IMR-90 (cell line): ENCODE results near the gene NTSR1. TPM values are rescaled to one million over a fixed set of nuclear protein-coding genes. Genes with fewer than 3 reads are reported as not detected.

Experiments used
- ATAC-seq: fragments of 200-7000 bp; cut with Tn5 transposase; 2 replicates; pipeline ENCODE4 v1.9.1; 2020; ENCODE audit warnings: low read depth, mild to moderate bottlenecking, moderate library complexity
- BruUV-seq: library from RNA; stranded (reverse); fragments of 400-500 nt; replicated peaks from 2 replicates; lab custom pipeline; 2021; lab: Mats Ljungman, UMichigan
- CTCF ChIA-PET: fragments of 300-600 bp; formaldehyde crosslinking; extraction: SDS; loops from one replicate; lab custom pipeline; 2021; ENCODE audit warnings: antibody characterized with exemption; lab: Yijun Ruan, JAX
- POLR2A ChIA-PET: fragments of 300-600 bp; sonication (Branson Sonifier 250); formaldehyde crosslinking; loops from one replicate; lab custom pipeline; 2022; ENCODE audit warnings: antibody characterized with exemption; ENCODE audit not compliant: unreplicated experiment; lab: Charles Lee
- DNase-seq: peaks from one replicate; pipeline ENCODE4 v3.0.0; 2013
- H2AFZ ChIP-seq: replicated peaks from 2 replicates; pipeline ENCODE3; 2013; ENCODE audit warnings: low read length, mild to moderate bottlenecking; ENCODE audit not compliant: poor library complexity
- H2AK5ac ChIP-seq: 2 replicates; pipeline ENCODE4 v1.6.1; 2013; ENCODE audit warnings: low read depth, low read length, inconsistent platforms
- H2AK9ac ChIP-seq: replicated peaks from 2 replicates; pipeline ENCODE3; 2013; ENCODE audit warnings: mild to moderate bottlenecking, low read depth, low read length, moderate library complexity; ENCODE audit not compliant: poor library complexity
- H2BK120ac ChIP-seq: 2 replicates; pipeline ENCODE4 v1.6.1; 2013; ENCODE audit warnings: low read depth, low read length, inconsistent platforms
- H2BK15ac ChIP-seq: 3 replicates; pipeline ENCODE4 v1.6.1; 2013; ENCODE audit warnings: low read depth, low read length, inconsistent platforms
- H2BK20ac ChIP-seq: 2 replicates; pipeline ENCODE4 v1.6.1; 2013; ENCODE audit warnings: low read depth, mild to moderate bottlenecking, inconsistent platforms, low read length, moderate library complexity
- H2BK5ac ChIP-seq: 2 replicates; pipeline ENCODE4 v1.6.1; 2013; ENCODE audit warnings: mild to moderate bottlenecking, low read depth, low read length, inconsistent platforms; ENCODE audit not compliant: poor library complexity, severe bottlenecking
- H3K14ac ChIP-seq: replicated peaks from 2 replicates; pipeline ENCODE4 v1.6.1; 2013; ENCODE audit warnings: low read depth, low read length, inconsistent platforms
- H3K18ac ChIP-seq: 2 replicates; pipeline ENCODE4 v1.6.1; 2013; ENCODE audit warnings: low read depth, low read length, control low read depth
- H3K23ac ChIP-seq: 2 replicates; pipeline ENCODE4 v1.6.1; 2013; ENCODE audit warnings: low read depth, low read length, inconsistent platforms
- H3K27ac ChIP-seq: 2 replicates; pipeline ENCODE4 v1.5.1; 2013; ENCODE audit warnings: mild to moderate bottlenecking, control low read depth, low read length; ENCODE audit not compliant: insufficient read depth
- H3K27me3 ChIP-seq: 2 replicates; pipeline ENCODE4 v1.6.1; 2013; ENCODE audit warnings: low read length; ENCODE audit not compliant: control insufficient read depth, insufficient read depth
- H3K36me3 ChIP-seq: 2 replicates; pipeline ENCODE4 v1.6.1; 2013; ENCODE audit warnings: low read length, mixed read lengths; ENCODE audit not compliant: control insufficient read depth, insufficient read depth
- H3K4ac ChIP-seq: 2 replicates; pipeline ENCODE4 v1.6.1; 2013; ENCODE audit warnings: low read depth, low read length, inconsistent platforms
- H3K4me1 ChIP-seq: 2 replicates; pipeline ENCODE4 v1.6.1; 2013; ENCODE audit warnings: low read length, mixed read lengths; ENCODE audit not compliant: control insufficient read depth, insufficient read depth
- H3K4me2 ChIP-seq: 2 replicates; pipeline ENCODE4 v1.6.1; 2013; ENCODE audit warnings: low read depth, mild to moderate bottlenecking, control low read depth, low read length, moderate library complexity
- H3K4me3 ChIP-seq: 2 replicates; pipeline ENCODE4 v1.5.1; 2013; ENCODE audit warnings: low read depth, mild to moderate bottlenecking, control low read depth, low read length, moderate library complexity; ENCODE audit not compliant: insufficient read depth
- H3K56ac ChIP-seq: 2 replicates; pipeline ENCODE4 v1.6.1; 2013; ENCODE audit warnings: low read length, inconsistent platforms; ENCODE audit not compliant: insufficient read depth; ENCODE audit errors: extremely low read depth
- H3K79me1 ChIP-seq, 2 experiments: 2 replicates each; pipeline ENCODE4 v1.6.1; 2013; ENCODE audit warnings: low read length in 2 of 2, inconsistent platforms in 1 of 2, low read depth in 1 of 2
- H3K9ac ChIP-seq: 2 replicates; pipeline ENCODE4 v1.6.1; 2013; ENCODE audit warnings: low read depth, low read length, control low read depth
- H3K9me1 ChIP-seq: 2 replicates; pipeline ENCODE4 v1.6.1; 2013; ENCODE audit warnings: low read length, inconsistent platforms; ENCODE audit not compliant: insufficient read depth
- H3K9me3 ChIP-seq: 2 replicates; pipeline ENCODE4 v1.6.1; 2013; ENCODE audit warnings: low read length; ENCODE audit not compliant: control insufficient read depth, insufficient read depth
- H4K20me1 ChIP-seq: 2 replicates; pipeline ENCODE4 v1.6.1; 2013; ENCODE audit warnings: low read length, inconsistent platforms; ENCODE audit not compliant: insufficient read depth
- H4K5ac ChIP-seq: 2 replicates; pipeline ENCODE4 v1.6.1; 2013; ENCODE audit warnings: mild to moderate bottlenecking, low read depth, low read length, control low read depth
- H4K8ac ChIP-seq, 2 experiments: 2 replicates each; pipeline ENCODE4 v1.6.1; 2013; ENCODE audit warnings: low read depth in 2 of 2, low read length in 2 of 2, control low read depth in 1 of 2, inconsistent platforms in 1 of 2
- H4K91ac ChIP-seq: 2 replicates; pipeline ENCODE4 v1.6.1; 2013; ENCODE audit warnings: low read depth, low read length, inconsistent platforms; ENCODE audit not compliant: insufficient read depth
- CHD1 ChIP-seq: IDR thresholded peaks from 2 replicates; pipeline ENCODE4 v1.6.1; 2012; ENCODE audit warnings: low read depth, low read length, improper control_type of control experiment
- NFE2L2 ChIP-seq: fragments of 150-350 bp; IDR thresholded peaks from 2 replicates; pipeline ENCODE4 v1.6.1; 2016; ENCODE audit warnings: low read depth, mild to moderate bottlenecking, low read length
- RFX5 ChIP-seq: IDR thresholded peaks from 2 replicates; pipeline ENCODE4 v1.8.0; 2012; ENCODE audit warnings: low read depth, mild to moderate bottlenecking, low read length, moderate library complexity
- WGBS, 2 experiments: methylation state at CpG; one replicate each; pipeline versions ENCODE4 v1.1.5 to v1.1.7; 2013; ENCODE audit warnings: missing lambda C conversion rate in 2 of 2; ENCODE audit not compliant: insufficient read length in 1 of 2; ENCODE audit errors: extremely low coverage in 2 of 2; 5-methylcytosine and 5-hydroxymethylcytosine counted together
- dilution Hi-C: fragments of 300-500 bp; cut with HindIII; formaldehyde crosslinking; loops from one replicate; pipeline ENCODE4 v1.14.3; 2018; ENCODE audit warnings: low sequenced_read_pairs; ENCODE audit not compliant: unreplicated experiment
- in situ Hi-C: fragments of 300-500 bp; cut with MboI; formaldehyde crosslinking; loops from 3 replicates; pipeline ENCODE4 v1.14.3; 2019; ENCODE audit warnings: low sequenced_read_pairs, inconsistent platforms, mixed read lengths
- intact Hi-C: fragments of 100-400 bp; cut with micrococcal nuclease; formaldehyde crosslinking; loops from 2 replicates; pipeline ENCODE4 v1.10.0; 2022
- polyA plus RNA-seq, 3 experiments: library from polyadenylated mRNA; depleted of rRNA; stranded (reverse); fragments of >200 nt; gene quantifications; 2 replicates each; pipeline ENCODE4 v1.2.3, GENCODE V29; 2012; ENCODE audit warnings: low replicate concordance in 1 of 3
- total RNA-seq: library from RNA; depleted of rRNA; stranded (reverse); fragments of >200 nt; gene quantifications from 2 replicates; pipeline ENCODE4 v1.2.3, GENCODE V29; 2012

The NTSR1 gene
- total and polyA plus RNA-seq, 2 of the 4 experiments (the other 2 are of a cell fraction) = 0.54 to 1.8 TPM

DNA sequence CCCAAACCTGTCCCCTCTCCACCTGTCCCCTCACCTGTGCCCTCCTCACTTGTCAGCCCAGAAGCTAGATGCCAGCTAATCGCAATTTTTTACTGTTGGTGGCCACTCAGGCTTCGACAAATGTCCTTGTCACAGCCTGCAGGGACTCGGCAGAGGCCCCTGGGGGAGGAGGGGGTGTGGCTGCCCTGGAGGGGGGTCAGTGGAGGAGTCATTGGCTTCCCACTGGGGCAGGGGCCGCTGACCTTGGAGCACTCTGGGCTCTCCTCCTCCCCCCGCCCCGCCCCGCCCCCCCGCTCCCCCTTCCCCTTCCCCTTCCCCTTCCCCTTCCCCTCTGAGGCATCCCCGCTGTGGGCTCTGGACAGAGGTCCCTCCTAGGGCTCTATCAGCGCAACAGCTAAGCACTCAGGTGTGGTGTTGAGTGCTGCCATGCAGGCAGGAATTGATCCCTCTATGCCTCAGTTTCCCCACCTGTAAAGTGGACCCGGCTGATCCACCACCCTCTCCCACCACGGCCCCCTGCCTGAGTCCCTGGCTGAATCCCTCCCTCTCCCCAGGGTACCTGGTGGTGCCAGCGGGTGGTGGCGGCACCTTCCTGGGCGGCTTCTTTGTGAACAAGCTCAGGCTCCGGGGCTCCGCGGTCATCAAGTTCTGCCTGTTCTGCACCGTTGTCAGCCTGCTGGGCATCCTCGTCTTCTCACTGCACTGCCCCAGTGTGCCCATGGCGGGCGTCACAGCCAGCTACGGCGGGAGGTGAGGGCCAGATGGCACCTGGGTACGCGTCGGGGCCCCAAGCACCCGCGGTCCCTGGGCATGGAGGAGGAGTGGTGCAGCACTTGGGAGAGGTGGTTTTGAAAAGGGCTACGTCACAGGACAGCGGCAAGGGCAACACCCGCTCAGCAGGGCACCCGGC, 42.6 kb upstream of the NTSR1 start:
- Histone ChIP-seq H3K9me3 (no peaks in the 10 kb centered on the region), H4K91ac (no peak overlapping the region), H3K56ac (no peak overlapping the region), H3K23ac (no peak overlapping the region), H3K27ac (no peak overlapping the region), H2BK120ac (no peak overlapping the region), H3K4me3 (no peak overlapping the region), H2AK5ac (no peak overlapping the region), H3K9ac (no peak overlapping the region), H2BK5ac (no peak overlapping the region), H3K4me2 (no peak overlapping the region), H3K79me1 (no peaks in the 10 kb centered on the region), H4K5ac (no peak overlapping the region), H3K14ac (no peak overlapping the region), H4K20me1 (no peaks in the 10 kb centered on the region; the same call in none of the 2 replicates), H3K18ac (no peak overlapping the region), H2AFZ (no peak overlapping the region), H3K9me1 (no peaks in the 10 kb centered on the region), H2BK20ac (no peak overlapping the region), H2BK15ac (no peak overlapping the region), H4K8ac (no peak overlapping the region), H3K4me1 (peaks cover 5% of the 10 kb centered on the region), H3K36me3 (no peaks in the 10 kb centered on the region), H3K4ac (no peak overlapping the region), H2AK9ac (no peak overlapping the region), H3K27me3 (no peaks in the 10 kb centered on the region)
- WGBS, 2 experiments = 79% methylated on average over 6 of the region's 33 CpGs; no CpG with 5 or more reads in 1 of the 2 experiments
- ChIA-PET CTCF (no interaction called here), POLR2A (no interaction called here)
- DNase-seq (no peak), ATAC-seq (no peak)
- TF ChIP-seq RFX5 (no peak), CHD1 (no peak), NFE2L2 (no peak)
- dilution Hi-C loops = no loop called here
- BruUV-seq = no TSS peak
- intact Hi-C loops = no loop called here
- in situ Hi-C loops = loop anchor here (5.0 kb wide), 1 partner anchor 126 kb away; no protein-coding TSS in a partner anchor
